GM18519 (cell line): ENCODE data around the gene ADGRD2.
"Not testable (repeated sequence)": the region's sequence is repeated elsewhere in the genome, so short reads cannot be mapped to it uniquely, and the experiment has no call there.

Source experiments
- ATAC-seq: cut with Tn5 transposase; IDR thresholded peaks from one replicate; pipeline ENCODE4 v1.9.1; 2021; ENCODE audit warnings: mild to moderate bottlenecking, moderate library complexity; ENCODE audit not compliant: unreplicated experiment, low FRiP score

Gene ADGRD2, protein sequence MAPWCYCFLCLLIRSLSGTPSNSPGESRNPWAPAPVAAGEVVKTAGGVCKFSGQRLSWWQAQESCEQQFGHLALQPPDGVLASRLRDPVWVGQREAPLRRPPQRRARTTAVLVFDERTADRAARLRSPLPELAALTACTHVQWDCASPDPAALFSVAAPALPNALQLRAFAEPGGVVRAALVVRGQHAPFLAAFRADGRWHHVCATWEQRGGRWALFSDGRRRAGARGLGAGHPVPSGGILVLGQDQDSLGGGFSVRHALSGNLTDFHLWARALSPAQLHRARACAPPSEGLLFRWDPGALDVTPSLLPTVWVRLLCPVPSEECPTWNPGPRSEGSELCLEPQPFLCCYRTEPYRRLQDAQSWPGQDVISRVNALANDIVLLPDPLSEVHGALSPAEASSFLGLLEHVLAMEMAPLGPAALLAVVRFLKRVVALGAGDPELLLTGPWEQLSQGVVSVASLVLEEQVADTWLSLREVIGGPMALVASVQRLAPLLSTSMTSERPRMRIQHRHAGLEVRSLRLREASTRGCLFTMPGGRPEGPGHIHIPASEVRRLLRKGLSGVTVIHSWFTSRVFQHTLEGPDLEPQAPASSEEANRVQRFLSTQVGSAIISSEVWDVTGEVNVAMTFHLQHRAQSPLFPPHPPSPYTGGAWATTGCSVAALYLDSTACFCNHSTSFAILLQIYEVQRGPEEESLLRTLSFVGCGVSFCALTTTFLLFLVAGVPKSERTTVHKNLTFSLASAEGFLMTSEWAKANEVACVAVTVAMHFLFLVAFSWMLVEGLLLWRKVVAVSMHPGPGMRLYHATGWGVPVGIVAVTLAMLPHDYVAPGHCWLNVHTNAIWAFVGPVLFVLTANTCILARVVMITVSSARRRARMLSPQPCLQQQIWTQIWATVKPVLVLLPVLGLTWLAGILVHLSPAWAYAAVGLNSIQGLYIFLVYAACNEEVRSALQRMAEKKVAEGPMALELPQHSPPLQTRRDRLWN

DNA sequence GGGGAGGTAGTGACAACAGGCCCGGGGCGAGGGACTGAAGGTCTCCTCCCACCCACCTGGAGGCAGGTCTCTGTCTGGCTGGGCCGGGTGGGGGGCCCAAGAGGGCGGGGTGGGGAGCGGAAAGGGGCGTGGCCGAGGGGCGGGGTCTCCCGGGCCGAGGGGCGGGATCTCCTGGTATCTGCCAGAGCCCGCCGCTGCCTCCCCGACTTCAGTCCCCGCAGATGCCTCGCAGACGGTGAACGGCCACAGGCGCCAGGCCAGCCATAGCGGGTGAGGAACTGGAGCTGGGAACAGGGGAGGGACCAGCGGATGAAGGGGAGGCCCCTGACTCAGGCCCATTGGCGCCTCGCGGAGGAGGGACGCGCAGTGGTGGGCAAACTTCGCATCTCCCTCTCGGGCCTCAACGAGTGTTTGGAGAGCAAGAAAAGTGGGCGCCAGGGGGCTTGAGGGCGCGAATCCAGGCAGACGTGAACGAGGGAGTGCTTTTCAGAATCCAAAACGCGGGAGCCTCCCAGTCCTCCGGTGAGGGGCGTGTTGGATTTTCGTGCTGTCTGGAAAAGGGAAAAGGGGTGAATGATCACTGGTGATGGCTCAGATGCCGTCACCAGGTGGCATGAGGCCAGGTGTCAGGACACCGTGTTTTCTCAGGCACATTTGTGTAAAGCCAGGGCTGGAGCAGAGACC, at the start of gene ADGRD2:
Gene ADGRD2 (plus strand): TSS at position 211 of the 684 bp plus-strand sequence. CDS start 1,216 bp downstream, outside the sequence.
- ATAC-seq = no peak

DNA sequence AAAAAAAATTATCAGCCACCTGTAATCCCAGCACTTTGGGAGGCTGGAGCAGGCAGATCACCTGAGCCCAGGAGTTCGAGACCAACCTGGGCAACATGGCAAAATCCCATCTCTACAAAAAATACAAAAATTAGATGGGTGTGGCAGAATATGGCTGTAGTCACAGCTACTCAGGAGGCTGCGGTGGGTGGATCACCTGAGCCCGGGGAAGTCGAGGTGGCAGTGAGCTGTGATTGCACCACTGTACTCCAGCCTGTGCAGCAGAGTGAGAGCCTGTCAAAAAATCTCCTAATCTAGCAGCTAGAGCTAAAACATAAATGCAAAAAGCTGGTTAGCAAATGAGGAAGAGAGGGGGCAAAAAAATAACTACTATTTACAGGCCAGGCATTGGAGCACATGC, 47.0 kb upstream of the ADGRD2 start:
- no peak for ATAC-seq

DNA sequence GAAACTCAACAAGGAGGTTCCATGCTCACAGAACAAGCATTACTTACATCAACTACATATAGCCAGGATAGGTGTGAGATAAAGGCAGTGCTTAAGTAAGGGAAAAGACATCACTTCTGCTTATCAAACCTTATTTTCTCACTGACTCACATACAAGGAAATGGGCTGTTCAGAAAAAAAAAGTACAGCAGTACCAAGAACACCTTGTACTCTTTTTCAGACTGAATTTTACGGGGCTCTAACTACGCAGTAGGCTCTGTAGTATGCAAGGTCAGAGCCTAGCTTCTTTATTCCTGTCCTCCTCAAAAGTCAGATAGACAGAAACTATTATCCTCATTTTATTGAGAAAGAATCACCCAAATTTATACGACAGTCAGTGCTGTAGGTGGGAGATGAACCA, 40.8 kb upstream of the ADGRD2 start:
- ATAC-seq = no peak

DNA sequence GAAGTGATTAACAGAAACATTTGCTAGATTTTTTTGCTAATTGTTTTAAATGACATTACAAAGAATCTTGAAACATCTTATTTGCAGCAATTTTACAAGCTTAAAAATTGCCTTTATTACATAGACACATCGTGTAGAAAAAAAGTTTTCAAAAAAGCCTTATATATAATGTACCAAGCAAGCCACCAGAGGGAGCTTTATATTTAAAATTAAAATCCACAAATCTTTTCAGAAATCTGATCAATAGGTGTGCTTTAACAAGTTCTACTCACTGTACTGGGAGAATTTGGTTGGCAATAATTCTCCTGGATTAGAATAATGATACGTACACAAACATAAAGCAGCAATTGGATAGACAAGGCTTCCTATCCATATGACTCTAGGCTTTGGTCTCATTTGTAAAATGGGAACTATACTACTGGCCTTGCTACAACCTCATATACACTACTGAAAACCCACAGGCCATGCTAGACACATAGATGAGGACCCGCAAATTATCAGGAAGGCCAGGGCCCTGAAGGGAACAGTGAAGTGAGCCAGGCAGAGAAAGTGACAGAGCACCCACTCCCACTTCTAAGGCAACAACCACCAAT, 39.8 kb upstream of the ADGRD2 start:
- ATAC-seq = no peak

DNA sequence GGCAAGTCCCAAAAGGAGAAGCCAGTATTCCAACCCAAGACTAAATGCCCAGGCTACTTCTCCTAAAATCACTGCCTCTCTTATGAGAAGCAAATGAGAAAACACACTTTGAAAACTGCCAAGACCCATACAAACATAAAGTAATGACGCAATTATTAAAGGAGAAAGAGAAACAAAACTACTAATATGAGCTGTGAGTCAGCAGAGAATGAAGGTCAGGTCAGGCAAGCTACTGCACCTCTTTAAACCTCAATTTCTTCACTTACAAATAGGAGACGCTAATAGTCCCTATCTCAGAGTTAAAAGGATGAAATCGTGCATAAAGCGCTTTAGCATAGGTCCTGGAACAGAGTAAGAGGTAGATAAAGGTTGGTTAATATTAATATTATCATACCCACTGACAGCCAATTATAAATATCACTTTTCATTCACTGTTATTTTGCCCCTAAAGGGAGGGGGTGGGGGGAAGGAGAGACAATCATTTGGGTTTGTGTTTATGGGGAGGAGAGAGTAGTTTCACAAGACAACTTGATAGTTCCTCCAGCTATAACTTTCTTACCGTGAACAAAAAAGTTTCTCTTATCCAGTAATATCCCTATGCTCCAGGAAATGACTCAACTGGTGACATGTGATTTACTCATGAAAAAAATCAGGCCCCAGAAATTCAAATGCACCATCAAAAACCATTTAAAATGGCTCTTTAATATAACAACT, 38.6 kb upstream of the ADGRD2 start:
- no peak for ATAC-seq

DNA sequence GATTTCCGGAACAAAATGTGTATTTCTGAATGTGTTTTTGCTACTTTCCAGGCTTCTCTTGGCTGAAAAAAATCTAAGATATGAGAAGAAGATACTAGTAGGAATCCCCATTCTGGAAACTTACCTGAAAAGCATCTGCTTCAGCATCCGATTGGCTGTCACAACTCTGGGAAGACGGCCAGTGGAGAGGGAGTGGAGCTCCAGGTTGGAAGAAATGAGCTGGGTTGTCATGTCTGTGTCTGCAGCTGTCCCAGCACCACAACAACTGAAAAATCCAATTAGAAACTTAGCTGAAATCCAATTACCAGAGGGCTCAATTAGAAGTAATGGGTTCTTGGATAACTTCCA, 38.0 kb upstream of the ADGRD2 start:
- ATAC-seq = no peak

DNA sequence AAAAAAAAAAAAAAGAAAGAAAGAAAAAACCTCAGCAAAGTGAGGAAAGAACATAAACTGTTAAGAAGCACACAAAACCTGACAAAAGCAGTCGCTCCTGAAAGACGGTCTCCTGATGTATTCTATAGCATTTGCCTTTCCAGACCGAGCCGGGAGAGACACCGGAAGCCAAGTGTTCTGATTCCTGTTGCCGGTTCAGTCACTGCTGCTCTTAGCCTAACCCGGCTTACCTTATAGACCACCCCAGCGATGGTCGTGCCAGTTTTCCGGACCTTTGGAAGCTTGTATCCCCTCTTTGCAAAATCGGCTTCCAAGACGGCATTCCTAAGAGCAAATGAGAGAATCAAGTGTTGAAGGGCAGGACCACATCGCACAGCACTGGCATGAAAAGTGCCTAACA, 35.6 kb upstream of the ADGRD2 start:
- ATAC-seq = no peak

DNA sequence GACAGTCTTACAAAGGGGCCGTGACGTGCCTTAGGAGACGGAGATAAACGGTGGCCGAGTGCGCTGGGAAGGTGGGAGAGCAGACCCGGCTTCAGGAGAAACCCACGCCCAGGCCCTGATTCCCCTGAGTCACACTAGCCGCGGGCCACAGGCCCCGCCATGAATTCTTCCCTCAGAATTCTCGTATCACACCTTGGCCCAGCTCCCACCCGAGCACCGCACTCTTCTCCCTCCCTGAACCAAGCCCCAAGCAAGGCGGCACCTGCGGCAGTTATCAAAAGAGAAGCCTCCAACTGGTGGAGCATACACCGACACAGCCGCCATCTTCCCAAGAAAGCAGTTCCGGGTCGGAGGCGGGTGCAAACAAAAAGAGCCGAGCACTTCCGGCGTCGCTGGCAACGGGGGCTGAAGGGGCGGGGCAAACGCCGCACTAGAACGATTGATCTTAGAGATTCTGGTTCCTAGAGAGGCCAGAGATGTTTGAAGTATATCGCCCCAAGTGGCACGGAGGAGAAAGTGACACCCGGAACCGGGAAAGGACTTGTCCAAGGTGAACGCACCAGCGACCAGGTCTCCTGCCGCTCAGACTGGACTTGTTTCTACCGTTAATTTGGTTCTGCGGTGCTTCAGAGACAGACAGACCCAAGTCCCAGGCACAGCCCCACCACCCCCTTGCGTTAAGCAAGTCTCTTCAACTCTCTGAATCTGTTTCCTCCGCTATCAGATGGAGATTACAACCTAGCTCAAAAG, 35.0 kb upstream of the ADGRD2 start, which contains the start of gene PSMB7:
Gene PSMB7 (minus strand): TSS at position 341 of the 750 bp plus-strand sequence. CDS start 17 bp downstream, at position 324.
- ATAC-seq = no peak

DNA sequence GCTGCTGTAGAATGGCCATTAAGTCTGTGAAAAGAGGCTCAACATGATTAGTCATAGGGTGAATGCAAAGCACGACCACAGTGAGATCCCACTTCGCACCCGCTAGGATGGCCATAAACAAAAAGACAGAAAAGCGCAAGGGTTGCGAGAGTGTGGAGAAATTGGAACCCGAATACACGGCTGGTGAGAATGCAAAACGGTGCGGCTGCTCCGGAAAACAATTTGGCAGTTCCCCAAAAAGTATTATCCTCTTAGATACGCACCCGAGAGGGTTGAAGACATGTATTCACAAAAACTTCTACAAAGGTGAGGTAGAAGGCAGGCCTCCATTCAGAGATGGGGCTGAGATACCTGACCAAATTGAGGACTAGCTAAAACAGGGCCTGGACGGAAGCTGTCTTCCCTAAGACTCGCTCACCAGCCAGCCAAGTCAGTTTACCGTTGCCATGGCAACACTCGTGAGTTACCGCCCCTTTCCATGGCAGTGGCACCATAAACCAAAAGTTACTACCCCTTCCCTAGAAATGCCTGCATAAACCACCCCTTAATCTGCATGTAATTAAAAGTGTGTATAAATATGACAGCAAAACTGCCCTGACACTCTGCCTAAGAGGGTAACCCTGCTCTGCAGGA, 34.3 kb upstream of the ADGRD2 start:
- no peak for ATAC-seq

DNA sequence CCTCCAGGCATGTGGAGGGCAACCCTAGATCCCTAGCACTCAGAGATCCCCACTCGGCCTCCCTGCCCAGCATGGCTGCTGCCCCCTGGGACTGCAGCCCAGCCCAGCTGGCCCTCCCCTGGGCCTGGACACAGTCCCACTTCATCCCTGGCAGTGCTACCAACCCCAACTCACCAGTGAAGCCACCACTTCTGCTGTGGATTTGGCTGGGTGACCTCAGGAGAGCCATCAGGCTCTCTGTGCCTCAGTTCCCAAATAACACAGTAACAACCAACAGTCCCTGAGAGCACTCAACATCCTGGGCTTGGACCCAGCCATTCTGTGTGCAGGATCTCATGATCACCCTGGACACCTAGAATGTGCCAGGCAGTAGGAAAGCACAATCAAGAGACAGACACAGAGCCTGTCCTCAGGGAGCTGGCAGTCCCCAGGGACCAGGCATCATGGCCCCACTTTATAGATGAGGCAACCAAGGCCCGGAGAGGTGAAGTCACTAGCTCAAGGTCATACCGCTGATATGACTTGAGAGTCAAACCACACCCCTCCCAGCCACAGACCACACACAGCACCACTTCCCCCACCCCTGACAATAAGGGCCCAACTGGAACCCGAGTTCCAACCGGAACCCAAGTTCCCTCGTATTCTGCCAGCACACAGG, 30.3 kb upstream of the ADGRD2 start:
- no peak for ATAC-seq

DNA sequence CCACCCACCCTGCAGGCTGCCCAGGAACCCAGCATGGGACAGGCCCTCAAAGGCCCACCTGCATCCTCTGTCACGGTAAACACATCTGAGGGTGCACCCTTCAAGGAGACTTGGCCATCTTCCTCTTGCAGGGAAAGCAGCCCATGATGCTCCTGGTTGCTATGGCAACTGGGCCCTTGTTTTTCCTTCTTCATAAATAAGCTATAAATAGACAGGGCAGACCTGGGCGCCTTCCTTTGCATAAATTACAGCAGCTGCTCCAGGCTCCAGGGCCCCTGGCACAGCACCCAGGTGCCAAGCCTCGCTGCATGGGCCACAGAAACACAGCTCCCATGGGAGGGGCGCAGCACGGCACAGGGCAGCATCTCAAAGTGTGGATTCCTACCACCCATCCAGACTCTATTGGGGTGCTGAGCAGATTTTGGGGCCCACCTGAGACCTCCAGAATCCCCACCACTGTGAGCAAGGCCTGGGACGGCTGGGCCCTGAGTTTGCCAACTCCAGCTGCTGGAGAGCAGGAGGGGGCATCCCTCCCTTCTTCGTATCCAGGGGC, 29.2 kb upstream of the ADGRD2 start:
- no peak for ATAC-seq

DNA sequence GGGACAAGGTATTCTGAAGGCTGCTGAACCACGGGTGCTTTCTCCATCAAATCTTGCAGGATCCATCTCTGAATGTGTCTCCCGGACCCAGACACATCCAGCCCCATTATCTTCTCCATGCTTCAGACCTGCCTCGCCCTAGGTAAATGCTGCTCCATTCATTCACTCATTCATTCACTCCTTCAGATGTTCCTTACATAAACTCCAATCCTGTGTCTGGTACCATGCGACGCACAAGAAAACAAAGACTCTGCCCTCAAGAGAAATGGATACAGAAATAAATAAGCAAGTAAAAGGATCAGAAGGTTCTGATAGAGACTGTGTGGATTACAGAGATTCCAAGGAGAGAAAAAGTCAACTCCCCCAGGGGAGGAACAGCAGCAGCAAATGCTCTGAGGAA, 27.1 kb upstream of the ADGRD2 start:
- no peak for ATAC-seq

DNA sequence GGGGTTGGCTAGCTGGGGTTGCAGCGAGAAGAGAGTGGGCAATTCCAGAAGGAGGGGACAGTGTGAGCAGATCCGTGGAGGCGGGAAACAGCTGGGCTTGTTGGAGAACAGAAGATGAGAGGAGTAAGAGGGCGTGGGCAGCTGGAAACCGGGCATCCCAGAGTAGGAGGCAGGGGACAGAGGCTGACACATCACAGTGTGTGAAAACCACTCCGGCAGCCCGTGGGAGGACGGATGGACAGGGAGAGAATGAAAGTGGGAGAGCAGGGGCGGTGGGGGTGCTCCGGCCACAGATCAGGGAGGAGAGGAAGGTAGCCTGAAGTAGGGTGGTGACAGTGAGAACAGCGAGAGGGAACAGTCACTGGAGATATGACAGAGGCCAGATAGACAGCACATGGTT, 26.7 kb upstream of the ADGRD2 start:
- ATAC-seq = no peak

DNA sequence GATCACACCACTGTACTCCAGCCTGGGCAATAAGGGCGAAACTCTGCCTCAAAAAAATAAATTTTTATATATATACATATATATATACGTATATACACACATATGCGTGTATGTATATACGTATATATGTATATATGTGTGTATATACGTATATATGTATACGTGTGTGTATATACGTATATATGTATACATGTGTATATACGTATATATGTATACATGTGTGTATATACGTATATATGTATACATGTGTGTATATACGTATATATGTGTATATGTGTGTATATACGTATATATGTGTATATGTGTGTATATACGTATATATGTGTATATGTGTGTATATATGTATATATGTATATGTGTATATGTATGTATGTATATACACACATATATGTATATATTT, 24.5 kb upstream of the ADGRD2 start:
- ATAC-seq = not testable (repeated sequence)

DNA sequence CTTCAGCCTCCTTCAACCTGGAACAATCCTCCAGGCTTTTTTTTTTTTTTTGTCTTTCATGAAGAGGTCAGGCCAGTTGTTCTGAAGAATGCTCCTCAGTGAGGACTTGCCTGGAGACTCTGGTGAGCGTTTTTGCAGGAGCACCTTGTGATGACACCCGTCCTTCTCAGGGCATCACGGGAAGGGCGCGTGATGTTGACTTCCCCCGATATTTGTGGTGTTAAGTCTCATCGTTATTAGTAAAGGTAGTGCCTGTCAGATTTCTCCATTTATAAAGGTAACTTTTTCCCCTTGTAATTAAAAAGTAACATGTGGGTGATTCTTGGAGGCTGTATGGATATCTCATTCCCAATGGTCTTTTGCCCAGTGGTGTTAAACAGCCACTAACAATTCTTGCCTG, 23.9 kb upstream of the ADGRD2 start:
- ATAC-seq = no peak

DNA sequence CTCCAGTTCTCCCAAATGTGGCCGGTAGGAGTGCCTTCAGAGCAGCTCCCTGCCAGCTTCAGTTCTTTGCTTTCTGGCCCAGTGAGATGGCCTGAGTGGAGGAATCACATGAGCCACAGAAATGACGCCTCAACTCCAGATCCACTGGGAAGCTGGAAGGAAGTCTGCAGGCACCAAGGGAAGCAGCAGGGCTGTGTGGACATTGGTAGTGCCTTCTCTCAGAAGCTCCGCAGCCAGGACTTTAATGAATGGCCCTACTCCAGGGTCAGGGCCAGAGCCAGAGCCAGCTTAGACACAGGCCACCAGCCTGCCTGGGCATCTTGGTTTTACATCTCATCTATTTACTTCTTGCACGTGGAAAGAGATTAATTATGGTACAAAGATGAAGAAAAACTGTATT, 23.0 kb upstream of the ADGRD2 start:
- ATAC-seq = no peak

DNA sequence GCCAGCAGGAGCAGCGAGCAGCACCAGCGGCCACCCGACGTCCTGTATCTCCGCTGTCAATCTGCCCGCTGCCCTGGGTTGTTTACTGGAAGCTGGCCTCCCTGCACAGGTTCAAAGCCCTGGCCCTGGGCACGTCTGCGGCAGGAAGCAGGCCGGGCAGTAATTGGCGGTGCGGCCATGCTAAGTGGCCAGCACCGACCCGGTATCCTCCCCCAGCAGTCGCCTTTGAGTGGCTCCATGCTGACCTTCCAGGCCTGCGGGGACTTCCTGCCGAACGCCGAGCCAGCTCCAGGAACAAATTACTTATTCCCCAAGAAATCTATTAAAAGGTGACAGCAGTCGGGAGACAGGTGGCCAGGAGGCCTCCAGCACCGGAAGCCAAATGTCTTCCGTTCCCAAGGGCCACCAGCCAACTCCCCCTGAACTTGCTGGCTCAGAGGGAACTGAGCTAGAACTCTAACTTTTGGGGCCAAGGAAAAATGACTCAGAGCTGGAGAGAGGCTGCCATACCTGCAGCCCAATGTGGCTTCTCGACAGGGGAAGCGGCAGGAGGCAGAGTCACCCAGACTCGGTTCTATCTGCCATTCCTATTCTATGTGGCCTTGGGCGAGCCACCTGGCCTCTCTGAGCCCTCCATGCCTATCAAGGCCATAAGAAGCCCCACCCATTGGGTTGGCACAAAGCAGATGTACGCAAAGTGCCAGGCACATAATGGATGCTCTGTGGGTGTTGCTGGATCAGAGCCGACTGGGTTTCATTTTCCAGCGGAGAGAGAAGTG, 21.3 kb upstream of the ADGRD2 start:
- ATAC-seq = no peak
